Memory B cell (primary cell): Measurements from ENCODE around the gene ID1.
"Not testable (repeated sequence)": the region's sequence is repeated elsewhere in the genome, so short reads cannot be mapped to it uniquely, and the experiment has no call there.

Experiments
- ATAC-seq: fragments of 150-1000 bp; cut with Tn5 transposase; 2 replicates; pipeline ENCODE4 v1.10.0; 2021; ENCODE audit warnings: low read depth, mild to moderate bottlenecking, moderate library complexity
- DNase-seq, 2 donors: peaks; one replicate each; pipeline ENCODE4 v3.0.0; 2022; ENCODE audit warnings: low spot score in 2 of 2
- H3K27ac Mint-ChIP-seq: one replicate; pipeline ENCODE4 v1.8.0; 2022; ENCODE audit warnings: mild to moderate bottlenecking, moderate library complexity, mixed read lengths
- H3K27me3 Mint-ChIP-seq: one replicate; pipeline ENCODE4 v1.8.0; 2022; ENCODE audit warnings: mixed read lengths
- H3K36me3 Mint-ChIP-seq: one replicate; pipeline ENCODE4 v1.8.0; 2022; ENCODE audit warnings: mild to moderate bottlenecking, mixed read lengths
- H3K4me1 Mint-ChIP-seq: one replicate; pipeline ENCODE4 v1.8.0; 2022; ENCODE audit warnings: mixed read lengths
- H3K4me3 Mint-ChIP-seq: one replicate; pipeline ENCODE4 v1.8.0; 2022; ENCODE audit warnings: mild to moderate bottlenecking, moderate library complexity, mixed read lengths
- H3K9me3 Mint-ChIP-seq: one replicate; pipeline ENCODE4 v1.8.0; 2022; ENCODE audit warnings: mixed read lengths

ID1 gene

GRCh38 chr20:31569163-31570020 lies 35.7 kb upstream of the ID1 start:
- peak; percentile 62 to 75 for DNase-seq
- no peaks in the 10 kb centered on the region for H3K27me3 Mint-ChIP-seq
- H3K4me1 Mint-ChIP-seq, result peaks cover 29% of the 10 kb centered on the region
- H3K27ac Mint-ChIP-seq, result no peak overlapping the region
- H3K4me3 Mint-ChIP-seq, result no peak overlapping the region
- no peaks in the 10 kb centered on the region for H3K9me3 Mint-ChIP-seq
- H3K36me3 Mint-ChIP-seq, result peaks cover 4% of the 10 kb centered on the region
- peak; percentile 25 for ATAC-seq

- Mint-ChIP-seq H3K4me1 (peaks cover 29% of the 10 kb centered on the region), H3K27me3 (no peaks in the 10 kb centered on the region), H3K9me3 (no peaks in the 10 kb centered on the region), H3K27ac (no peak overlapping the region), H3K36me3 (peaks cover 2% of the 10 kb centered on the region), H3K4me3 (no peak overlapping the region)
- DNase-seq (no peak), ATAC-seq (no peak)
Measured at GRCh38 chr20:31570021-31570463, 35.0 kb upstream of the ID1 start.

DNA sequence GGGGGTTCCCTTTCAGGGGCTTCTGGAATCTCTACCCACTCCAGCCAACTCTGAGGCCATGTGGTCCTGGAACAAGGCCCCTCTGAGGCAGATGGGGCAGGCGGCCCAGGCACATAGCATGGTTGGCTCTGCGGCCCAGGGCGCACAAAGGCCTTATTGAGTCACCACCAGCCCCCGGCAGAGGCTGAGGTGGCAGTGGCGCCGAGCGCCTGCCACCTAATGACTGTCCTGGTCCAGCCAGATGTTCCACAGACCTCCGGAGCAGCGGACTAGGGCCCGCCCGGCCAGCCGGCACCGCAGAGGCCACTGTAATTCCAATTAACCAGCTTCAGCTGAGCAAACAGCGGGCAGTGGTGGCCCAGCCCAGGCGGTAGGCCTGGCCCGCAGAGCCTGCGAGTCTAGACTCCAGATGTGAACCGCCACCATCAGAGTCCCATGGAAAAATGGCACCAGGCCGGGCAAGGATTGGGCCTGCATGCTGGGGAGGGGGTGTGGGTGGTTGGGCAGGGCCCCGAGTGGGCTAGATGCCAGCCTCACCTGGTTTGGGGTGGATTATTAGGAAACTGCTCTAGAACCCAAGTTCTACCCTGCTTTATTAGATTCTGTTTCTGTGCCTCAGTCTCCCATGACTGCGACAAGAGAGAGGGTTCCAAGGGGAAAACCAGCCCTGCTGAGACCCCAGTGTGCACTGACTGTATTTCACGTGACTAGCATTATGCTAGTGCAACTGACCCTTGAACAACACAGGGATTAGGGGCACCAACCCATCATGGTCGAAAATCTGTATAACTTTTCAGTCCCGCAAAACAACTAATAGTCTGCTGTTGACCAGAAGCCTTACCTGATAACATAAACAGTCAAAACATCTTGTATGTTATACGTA lies 34.1 kb upstream of the ID1 start:
- ATAC-seq (no peak), DNase-seq (no peak)
- H3K4me3 Mint-ChIP-seq, result peak overlapping the region; percentile 56
- H3K27ac Mint-ChIP-seq, result no peak overlapping the region
- H3K9me3 Mint-ChIP-seq, result no peaks in the 10 kb centered on the region
- peaks cover 29% of the 10 kb centered on the region for H3K4me1 Mint-ChIP-seq
- peaks cover 2% of the 10 kb centered on the region for H3K36me3 Mint-ChIP-seq
- H3K27me3 Mint-ChIP-seq, result no peaks in the 10 kb centered on the region

DNA sequence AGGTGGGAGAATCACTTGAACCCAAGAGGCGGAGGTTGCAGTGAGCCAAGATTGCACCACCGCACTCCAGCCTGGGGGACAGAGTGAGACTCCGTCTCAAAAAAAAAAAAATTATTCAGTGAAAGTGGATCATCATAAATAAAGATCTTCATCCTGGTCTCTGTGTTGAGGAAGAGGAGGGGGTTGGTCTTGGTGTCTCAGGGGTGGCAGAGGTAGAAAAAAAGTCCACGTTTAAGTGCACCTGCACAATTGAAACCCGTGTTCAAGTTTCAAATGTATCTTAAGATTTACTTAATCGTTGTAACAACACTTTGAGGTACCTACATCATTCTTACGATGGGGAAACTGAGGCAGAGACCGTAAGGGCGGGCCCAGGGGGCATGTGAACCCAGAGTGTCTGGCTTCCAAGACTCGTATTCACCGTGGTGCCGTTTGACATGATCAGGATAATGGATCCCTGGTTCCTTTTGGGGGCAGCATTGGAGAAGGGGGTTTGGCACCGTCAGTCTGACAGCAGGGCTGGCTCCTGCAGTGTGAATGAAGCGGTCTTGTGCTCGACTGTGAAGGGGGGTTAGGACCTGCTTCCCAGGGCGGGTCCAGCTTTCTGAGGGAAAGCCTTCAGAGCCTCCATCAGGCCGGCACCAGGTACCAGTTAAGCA lies 32.9 kb upstream of the ID1 start:
- no peak for DNase-seq
- no peaks in the 10 kb centered on the region for H3K9me3 Mint-ChIP-seq
- H3K27ac Mint-ChIP-seq, result peak overlapping the region; percentile 88
- no peak for ATAC-seq
- H3K4me1 Mint-ChIP-seq, result peaks cover 21% of the 10 kb centered on the region
- H3K4me3 Mint-ChIP-seq, result peak overlapping the region; percentile 84
- H3K36me3 Mint-ChIP-seq, result peaks cover 2% of the 10 kb centered on the region
- no peaks in the 10 kb centered on the region for H3K27me3 Mint-ChIP-seq

DNA sequence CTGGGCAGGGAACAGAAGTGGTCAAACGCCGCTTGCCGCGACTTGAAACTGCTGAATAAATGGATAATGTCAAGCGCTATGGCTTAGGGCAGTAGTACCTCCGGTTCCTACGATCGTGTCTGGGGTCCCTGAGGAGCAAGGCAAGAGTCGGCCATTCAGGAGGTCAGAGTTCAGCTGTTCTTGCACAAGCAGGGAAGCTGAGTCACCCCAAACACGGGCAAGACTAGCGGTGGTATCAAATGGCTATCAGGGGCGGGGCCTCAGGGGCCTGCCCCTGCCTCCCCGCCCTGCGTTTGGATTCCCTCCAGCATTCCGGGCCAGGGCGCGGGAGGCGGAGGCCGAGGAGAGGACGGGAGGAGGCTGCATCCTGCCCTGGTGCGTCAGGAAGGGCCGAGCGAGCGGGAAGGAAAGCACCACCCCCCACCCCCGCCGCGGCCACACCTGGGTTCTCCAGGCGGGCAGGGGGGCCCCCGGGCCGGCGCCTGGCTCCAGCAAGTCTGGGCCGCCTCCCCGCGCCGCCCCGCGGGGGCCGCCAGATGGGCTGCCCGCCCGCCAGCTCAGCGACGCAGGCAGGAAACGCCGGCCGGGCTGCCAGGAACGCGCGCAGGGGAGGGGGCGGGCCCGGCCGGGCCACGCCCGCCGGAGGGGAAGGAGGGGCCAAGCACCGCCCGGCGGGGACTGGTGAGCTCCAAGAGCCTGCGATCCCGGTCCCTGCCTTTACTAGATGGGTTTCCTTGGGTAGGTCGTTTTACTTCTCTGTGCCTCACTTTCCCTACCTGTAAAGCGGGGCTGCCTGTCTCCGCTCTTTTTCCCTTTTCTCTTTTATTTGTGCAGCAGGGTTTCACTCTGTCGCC lies 32.2 kb upstream of the ID1 start:
- ATAC-seq (peak; percentile 91), DNase-seq (peak; percentile 65 to 78)
- H3K4me3 Mint-ChIP-seq, result peak overlapping the region; percentile 84

GRCh38 chr20:31573555-31574321 lies 31.4 kb upstream of the ID1 start:
- Mint-ChIP-seq H3K4me1 (peaks cover 14% of the 10 kb centered on the region), H3K9me3 (no peaks in the 10 kb centered on the region), H3K4me3 (peak overlapping the region; percentile 84), H3K36me3 (no peaks in the 10 kb centered on the region), H3K27me3 (no peaks in the 10 kb centered on the region), H3K27ac (peak overlapping the region; percentile 88)
- ATAC-seq (no peak), DNase-seq (no peak)

More for the DNA sequence above, 32.2 kb upstream of the ID1 start:
- peaks cover under 1% of the 10 kb centered on the region for H3K36me3 Mint-ChIP-seq
- no peaks in the 10 kb centered on the region for H3K27me3 Mint-ChIP-seq
- H3K9me3 Mint-ChIP-seq, result no peaks in the 10 kb centered on the region
- peak overlapping the region; percentile 88 for H3K27ac Mint-ChIP-seq
- peaks cover 14% of the 10 kb centered on the region for H3K4me1 Mint-ChIP-seq

- not testable (repeated sequence) for H3K27ac Mint-ChIP-seq, ATAC-seq, H3K36me3 Mint-ChIP-seq, DNase-seq, H3K9me3 Mint-ChIP-seq, H3K4me3 Mint-ChIP-seq, H3K27me3 Mint-ChIP-seq
- H3K4me1 Mint-ChIP-seq, result peaks cover 14% of the 10 kb centered on the region
Measured at GRCh38 chr20:31574986-31575385, 30.1 kb upstream of the ID1 start.

DNA sequence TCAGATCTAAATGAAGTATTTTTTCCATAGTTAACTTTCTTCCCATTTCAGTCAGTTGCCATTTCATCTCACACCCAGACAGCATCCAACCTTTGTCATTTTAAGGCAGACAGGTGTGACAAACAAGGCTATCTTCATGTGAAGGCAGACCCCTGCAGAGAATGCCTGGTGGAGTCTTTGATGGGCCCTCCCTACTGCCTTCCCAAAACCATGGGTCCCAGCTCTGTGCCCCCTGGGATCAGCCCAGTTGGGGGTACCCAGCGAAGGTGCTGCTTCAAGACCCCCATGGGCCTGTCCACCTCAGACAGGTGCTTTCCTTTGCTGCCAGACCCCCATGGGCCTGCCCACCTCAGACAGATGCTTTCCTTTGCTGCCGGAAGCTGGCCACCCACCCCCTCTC lies 28.3 kb upstream of the ID1 start:
- ATAC-seq (no peak), DNase-seq (no peak)
- Mint-ChIP-seq H3K4me3 (no peak overlapping the region), H3K36me3 (no peaks in the 10 kb centered on the region), H3K27me3 (peaks cover 2% of the 10 kb centered on the region), H3K4me1 (peaks cover 14% of the 10 kb centered on the region), H3K9me3 (no peaks in the 10 kb centered on the region), H3K27ac (no peak overlapping the region)

DNA sequence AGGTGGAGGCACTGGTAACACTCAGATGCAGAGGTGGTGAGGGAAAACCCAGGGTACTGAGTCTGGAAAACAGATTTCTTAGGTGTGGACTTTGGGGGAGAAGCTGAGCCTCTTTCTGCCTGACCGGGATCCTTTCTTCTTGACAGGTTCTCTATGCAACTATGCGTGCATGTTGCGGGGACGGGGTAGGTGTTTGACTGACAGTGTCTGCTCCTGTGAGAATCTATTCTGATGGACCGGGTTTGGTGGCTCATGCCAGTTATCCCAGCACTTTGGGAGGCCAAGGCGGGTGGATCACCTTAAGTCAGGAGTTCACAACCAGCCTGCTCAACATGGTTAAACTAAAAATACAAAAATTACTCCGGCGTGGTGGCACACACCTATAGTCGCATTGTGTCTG lies 27.9 kb upstream of the ID1 start:
- DNase-seq, result no peak
- no peak overlapping the region for H3K27ac Mint-ChIP-seq

GRCh38 chr20:31578448-31579138 lies 26.5 kb upstream of the ID1 start:
- Mint-ChIP-seq H3K4me3 (no peak overlapping the region), H3K4me1 (peaks cover 5% of the 10 kb centered on the region), H3K27ac (no peak overlapping the region), H3K27me3 (peaks cover 2% of the 10 kb centered on the region), H3K9me3 (no peaks in the 10 kb centered on the region), H3K36me3 (no peaks in the 10 kb centered on the region)
- DNase-seq (no peak), ATAC-seq (no peak)

More for the DNA sequence above, 27.9 kb upstream of the ID1 start:
- peaks cover 2% of the 10 kb centered on the region for H3K27me3 Mint-ChIP-seq
- H3K36me3 Mint-ChIP-seq, result no peaks in the 10 kb centered on the region
- peaks cover 12% of the 10 kb centered on the region for H3K4me1 Mint-ChIP-seq
- no peak overlapping the region for H3K4me3 Mint-ChIP-seq
- no peak for ATAC-seq
- no peaks in the 10 kb centered on the region for H3K9me3 Mint-ChIP-seq

DNA sequence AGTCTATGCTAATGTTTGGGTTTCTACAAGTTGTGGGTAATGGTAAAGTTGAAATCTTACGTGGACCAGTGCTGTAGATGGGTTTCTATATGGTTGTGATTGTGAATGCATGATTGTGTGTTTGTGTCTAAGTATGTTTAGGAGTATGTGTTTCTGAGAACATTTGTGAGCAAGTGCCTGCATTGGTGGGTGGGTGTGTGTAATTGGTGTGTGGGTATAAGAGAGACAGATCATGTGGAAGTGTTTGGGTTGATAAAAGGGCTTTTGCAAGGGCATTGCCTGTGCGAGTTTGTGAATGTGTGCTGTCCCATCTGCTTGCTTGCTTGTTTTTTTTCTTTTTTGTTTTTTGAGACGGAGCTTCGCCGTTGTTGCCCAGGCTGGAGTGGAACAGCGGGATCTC lies 25.8 kb upstream of the ID1 start:
- Mint-ChIP-seq H3K4me1 (no peaks in the 10 kb centered on the region), H3K9me3 (no peaks in the 10 kb centered on the region), H3K36me3 (no peaks in the 10 kb centered on the region), H3K4me3 (no peak overlapping the region), H3K27me3 (peaks cover 2% of the 10 kb centered on the region), H3K27ac (no peak overlapping the region)
- no peak for ATAC-seq
- DNase-seq, result no peak

- H3K4me1 Mint-ChIP-seq, H3K9me3 Mint-ChIP-seq, ATAC-seq, H3K27me3 Mint-ChIP-seq, H3K36me3 Mint-ChIP-seq, H3K4me3 Mint-ChIP-seq, DNase-seq, H3K27ac Mint-ChIP-seq: not testable (repeated sequence)
Measured at GRCh38 chr20:31579941-31580651, 25.0 kb upstream of the ID1 start.
